ENCODE measurements around the gene RAPGEF2.

The RAPGEF2 gene

DNA sequence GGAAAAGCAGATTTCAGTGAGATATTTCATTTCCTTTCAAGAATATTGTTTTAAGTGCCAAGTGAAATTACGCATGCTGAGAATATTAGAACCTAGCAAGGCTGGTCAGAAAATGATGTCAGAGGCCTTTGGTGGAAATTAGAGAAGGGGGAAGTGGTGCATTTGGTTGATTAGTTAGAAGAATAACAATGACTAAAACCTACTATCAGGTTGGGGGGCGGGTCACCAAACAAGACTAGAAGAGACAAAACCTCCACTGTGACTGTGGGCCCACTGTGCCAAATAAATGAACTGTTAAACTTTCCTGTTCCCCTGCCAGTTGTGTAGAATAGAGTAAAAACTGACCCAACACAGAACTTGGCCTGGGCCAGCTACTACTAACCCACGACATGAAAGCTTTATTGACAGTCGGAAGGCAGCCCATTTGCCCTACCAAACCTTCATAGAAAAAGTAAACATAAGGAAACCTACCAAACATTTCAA, 2.9 kb downstream of the RAPGEF2 start:
- peaks cover 12% of the 10 kb centered on the region for H3K27me3 ChIP-seq (ENCODE audit: control insufficient read depth, low read length)
- TF ChIP-seq CTCF (IDR thresholded peaks at IDR 0.05; ENCODE audit: low read depth, low read length, poor library complexity, severe bottlenecking) (no peak), EZH2phosphoT487 (IDR thresholded peaks at IDR 0.05; ENCODE audit: borderline replicate concordance, low read length) (no peak)
- no peaks in the 10 kb centered on the region for H3K9me2 ChIP-seq (replicated peaks; ENCODE audit: control insufficient read depth, low read length)
- peak overlapping the region; percentile 92 for H3K4me3 ChIP-seq (ENCODE audit: low read length)
- no peaks in the 10 kb centered on the region for H3K9me3 ChIP-seq (ENCODE audit: control insufficient read depth, insufficient read depth, low read length)
- H3K4me2 ChIP-seq (ENCODE audit: low read length), result peak overlapping the region; percentile 72
- peaks cover 6% of the 10 kb centered on the region for H3F3A ChIP-seq (ENCODE audit: control insufficient read depth, insufficient read depth)
- H3K27ac ChIP-seq (ENCODE audit: low read depth, low read length), result no peak overlapping the region
- peaks cover 9% of the 10 kb centered on the region; the same call in 1 of the 2 replicates for H4K20me1 ChIP-seq (ENCODE audit: control insufficient read depth, insufficient read depth, low read depth, low read length)
- peaks cover 45% of the 10 kb centered on the region for H3K4me1 ChIP-seq (ENCODE audit: control insufficient read depth, low read length)
- peaks cover 68% of the 10 kb centered on the region for H3K79me2 ChIP-seq (ENCODE audit: control insufficient read depth, low read length)
- no peaks in the 10 kb centered on the region for H3K36me3 ChIP-seq (ENCODE audit: control insufficient read depth, low read length)

DNA sequence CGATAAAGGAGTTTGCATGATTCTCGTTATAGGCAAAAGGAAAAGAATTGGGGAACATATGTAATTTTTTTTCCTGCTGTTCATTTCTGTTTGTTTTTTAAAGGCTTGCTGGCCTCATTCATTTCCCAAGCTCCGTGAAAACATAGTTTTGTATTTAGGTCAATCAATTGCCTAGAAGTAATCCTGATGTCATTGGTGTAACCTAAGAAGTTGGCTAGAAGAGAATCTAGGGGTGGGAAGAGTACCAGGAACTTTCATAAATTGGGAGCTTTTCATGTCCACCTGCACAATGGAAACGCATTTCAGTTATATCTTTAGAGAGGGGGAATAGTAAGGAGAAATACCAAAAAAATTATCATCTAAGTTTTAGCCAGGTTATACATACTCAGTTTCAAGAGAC, 3.8 kb downstream of the RAPGEF2 start:
- Histone ChIP-seq H3K4me3 (ENCODE audit: low read length) (no peak overlapping the region), H3K9me2 (replicated peaks; ENCODE audit: control insufficient read depth, low read length) (no peaks in the 10 kb centered on the region), H3K27me3 (ENCODE audit: control insufficient read depth, low read length) (peaks cover 9% of the 10 kb centered on the region), H3K79me2 (ENCODE audit: control insufficient read depth, low read length) (peaks cover 76% of the 10 kb centered on the region), H3K27ac (ENCODE audit: low read depth, low read length) (no peak overlapping the region), H3K4me1 (ENCODE audit: control insufficient read depth, low read length) (peaks cover 37% of the 10 kb centered on the region), H3K36me3 (ENCODE audit: control insufficient read depth, low read length) (no peaks in the 10 kb centered on the region), H4K20me1 (ENCODE audit: control insufficient read depth, insufficient read depth, low read depth, low read length) (peaks cover 9% of the 10 kb centered on the region; the same call in 1 of the 2 replicates), H3K4me2 (ENCODE audit: low read length) (no peak overlapping the region; the same call in 1 of the 2 replicates), H3K9me3 (ENCODE audit: control insufficient read depth, insufficient read depth, low read length) (no peaks in the 10 kb centered on the region), H3F3A (ENCODE audit: control insufficient read depth, insufficient read depth) (peaks cover 4% of the 10 kb centered on the region)
- TF ChIP-seq CTCF (IDR thresholded peaks at IDR 0.05; ENCODE audit: low read depth, low read length, poor library complexity, severe bottlenecking) (no peak), EZH2phosphoT487 (IDR thresholded peaks at IDR 0.05; ENCODE audit: borderline replicate concordance, low read length) (no peak)

GRCh38 chr4:159107203-159107925, 4.5 kb downstream of the RAPGEF2 start:
- Histone ChIP-seq H3K27me3 (ENCODE audit: control insufficient read depth, low read length) (peaks cover 2% of the 10 kb centered on the region), H3K4me2 (ENCODE audit: low read length) (no peak overlapping the region), H3K79me2 (ENCODE audit: control insufficient read depth, low read length) (peaks cover 83% of the 10 kb centered on the region), H4K20me1 (ENCODE audit: control insufficient read depth, insufficient read depth, low read depth, low read length) (peaks cover 9% of the 10 kb centered on the region; the same call in 1 of the 2 replicates), H3K36me3 (ENCODE audit: control insufficient read depth, low read length) (no peaks in the 10 kb centered on the region), H3K4me1 (ENCODE audit: control insufficient read depth, low read length) (peaks cover 29% of the 10 kb centered on the region), H3K27ac (ENCODE audit: low read depth, low read length) (no peak overlapping the region), H3K4me3 (ENCODE audit: low read length) (no peak overlapping the region), H3K9me3 (ENCODE audit: control insufficient read depth, insufficient read depth, low read length) (no peaks in the 10 kb centered on the region), H3K9me2 (replicated peaks; ENCODE audit: control insufficient read depth, low read length) (no peaks in the 10 kb centered on the region), H3F3A (ENCODE audit: control insufficient read depth, insufficient read depth) (0 out of 2 replicates have a peak, but pooled peaks cover 2% of the 10 kb centered on the region)
- no peak for TF ChIP-seq CTCF (IDR thresholded peaks at IDR 0.05; ENCODE audit: low read depth, low read length, poor library complexity, severe bottlenecking)
- TF ChIP-seq EZH2phosphoT487 (IDR thresholded peaks at IDR 0.05; ENCODE audit: borderline replicate concordance, low read length), result no peak
